Muscle layer of colon (tissue), 2 donors: ENCODE measurements around the gene DPEP2NB.

Experiments used
- H3K27ac ChIP-seq: one replicate; pipeline ENCODE4 v1.7.0; 2013; ENCODE audit warnings: low read depth, mild to moderate bottlenecking, low read length, moderate library complexity
- H3K27me3 ChIP-seq, 2 donors: one replicate each; pipeline ENCODE4 v1.7.0; 2013; ENCODE audit warnings: low read length in 2 of 2, mild to moderate bottlenecking in 2 of 2; ENCODE audit not compliant: insufficient read depth in 2 of 2, control insufficient read depth in 1 of 2
- H3K36me3 ChIP-seq: one replicate; pipeline ENCODE4 v1.7.0; 2013; ENCODE audit warnings: mild to moderate bottlenecking, low read length; ENCODE audit not compliant: insufficient read depth
- H3K4me1 ChIP-seq: one replicate; pipeline ENCODE4 v1.7.0; 2013; ENCODE audit warnings: mild to moderate bottlenecking, low read length; ENCODE audit not compliant: insufficient read depth
- H3K4me3 ChIP-seq, 2 donors: one replicate each; pipeline ENCODE4 v1.7.0; 2013; ENCODE audit warnings: low read length in 2 of 2, low read depth in 1 of 2, mild to moderate bottlenecking in 1 of 2, moderate library complexity in 1 of 2
- H3K9ac ChIP-seq: one replicate; pipeline ENCODE4 v1.7.0; 2013; ENCODE audit warnings: low read length
- H3K9me3 ChIP-seq: one replicate; pipeline ENCODE4 v1.7.0; 2013; ENCODE audit warnings: mild to moderate bottlenecking, low read length
- donor health status: abdominal sarcoma.
- donor health status: Adenocarcinoma of cecum.

The DPEP2NB gene

DNA sequence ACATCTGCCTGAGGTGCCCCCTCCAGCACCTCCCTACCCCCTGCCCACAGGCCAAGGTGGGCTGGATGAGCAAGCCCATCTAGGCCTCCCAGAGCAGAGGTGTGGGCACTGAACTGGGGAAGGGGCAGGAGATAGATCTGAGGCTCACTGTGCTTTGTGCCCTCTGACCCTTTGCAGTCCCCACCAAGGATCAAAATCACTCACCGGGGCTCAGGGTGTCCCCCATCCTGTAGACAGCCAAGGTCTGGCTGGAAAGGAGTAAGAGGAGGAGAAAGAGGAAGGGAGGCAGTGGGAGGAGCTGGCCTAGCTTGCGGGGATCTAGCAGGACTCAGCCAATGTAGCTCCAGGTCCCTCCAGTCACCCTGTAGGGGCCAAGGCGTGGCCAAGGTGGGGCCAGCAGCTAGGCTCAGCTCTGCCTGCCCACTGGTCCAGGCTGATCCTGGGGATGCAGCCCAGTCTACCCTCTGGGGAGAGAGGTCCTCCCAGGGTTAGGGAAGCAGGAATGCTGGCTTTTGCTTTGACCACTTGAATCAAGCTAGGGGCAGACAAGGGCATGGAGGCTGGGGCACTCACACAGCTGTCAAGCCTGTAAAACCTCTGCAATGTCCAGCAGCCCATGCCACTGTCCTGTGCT lies 49.0 kb downstream of the DPEP2NB start:
- Histone ChIP-seq H3K27me3 (no peaks in the 10 kb centered on the region), H3K9me3 (no peaks in the 10 kb centered on the region), H3K27ac (peak overlapping the region; percentile 87), H3K4me3 (peak overlapping the region; percentile 52 to 98), H3K4me1 (peaks cover 46% of the 10 kb centered on the region), H3K36me3 (peaks cover 18% of the 10 kb centered on the region), H3K9ac (peak overlapping the region; percentile 98)

- Histone ChIP-seq H3K9ac (peak overlapping the region; percentile 98), H3K27ac (peak overlapping the region; percentile 87), H3K4me3 (peak overlapping the region; percentile 52 to 98), H3K4me1 (peaks cover 46% of the 10 kb centered on the region), H3K36me3 (peaks cover 25% of the 10 kb centered on the region), H3K9me3 (no peaks in the 10 kb centered on the region), H3K27me3 (no peaks in the 10 kb centered on the region)
Measured at GRCh38 chr16:67965668-67966548, 49.8 kb downstream of the DPEP2NB start.

DNA sequence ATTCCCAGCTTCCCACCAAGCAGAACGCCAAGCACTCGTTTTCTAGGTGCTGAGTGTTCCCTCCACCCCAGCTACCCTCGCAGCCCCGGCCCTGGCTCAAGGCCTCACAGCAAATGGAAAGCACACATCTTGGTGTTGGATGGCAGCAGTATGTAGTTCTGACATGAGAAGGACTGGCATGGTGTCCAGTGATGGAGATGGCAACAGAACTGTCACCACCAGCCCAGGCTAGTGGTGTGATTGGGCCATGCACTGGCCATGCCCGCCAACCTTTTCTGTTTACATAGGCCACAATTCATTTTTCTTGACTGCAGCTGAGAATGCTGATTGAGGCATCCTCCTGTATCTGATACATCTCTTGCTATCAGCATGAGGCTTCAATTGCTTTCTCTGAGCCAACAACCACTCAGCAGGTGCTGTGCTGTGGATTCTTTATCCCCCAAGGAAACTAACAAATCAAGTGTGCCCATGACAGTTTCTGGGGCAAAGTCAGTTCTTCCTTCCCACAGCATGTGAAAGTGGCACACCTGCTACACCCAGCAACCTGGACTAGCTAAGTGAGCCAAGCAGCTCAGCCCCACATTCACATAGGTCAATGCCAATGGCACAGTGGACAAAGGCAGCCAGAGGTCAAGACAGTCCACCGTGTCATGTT lies 51.1 kb downstream of the DPEP2NB start:
- Histone ChIP-seq H3K9ac (no peak overlapping the region), H3K9me3 (no peaks in the 10 kb centered on the region), H3K27ac (peak overlapping the region; percentile 48), H3K4me1 (peaks cover 46% of the 10 kb centered on the region), H3K36me3 (peaks cover 38% of the 10 kb centered on the region), H3K27me3 (no peaks in the 10 kb centered on the region), H3K4me3 (no peak overlapping the region)

DNA sequence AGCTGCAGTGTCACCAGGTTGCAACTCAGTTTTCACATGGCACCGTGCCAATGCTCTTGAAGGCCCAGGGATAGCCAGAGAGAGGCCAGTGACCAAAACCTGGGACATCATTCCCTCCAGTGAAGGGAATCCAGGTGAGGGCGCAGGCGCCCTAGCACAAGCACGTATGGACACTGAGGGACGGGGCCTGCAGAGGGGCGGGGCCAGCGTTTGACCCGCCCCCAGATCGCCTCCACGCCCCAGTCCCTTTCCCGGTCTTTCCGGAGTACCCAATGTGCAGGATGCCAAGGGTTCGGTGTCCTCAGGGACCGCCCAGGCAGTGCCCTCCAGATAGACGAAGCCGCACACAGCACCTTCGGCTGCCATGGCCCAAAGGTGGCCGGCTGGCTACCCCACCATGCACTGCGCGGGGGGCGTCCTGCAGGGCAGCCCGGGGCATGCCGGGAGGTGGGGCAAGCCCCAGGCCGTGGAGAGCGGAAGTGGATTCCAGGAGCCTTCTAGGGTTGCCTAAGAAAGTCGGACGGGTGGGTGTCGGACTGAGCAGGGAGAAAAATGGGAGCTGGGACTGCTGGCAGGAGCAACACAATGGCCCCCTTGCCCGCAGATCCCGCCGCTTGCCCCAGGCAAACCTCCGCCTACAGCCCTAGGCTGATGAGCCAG lies 51.9 kb downstream of the DPEP2NB start:
- H3K9ac ChIP-seq, result no peak overlapping the region
- no peaks in the 10 kb centered on the region for H3K9me3 ChIP-seq
- H3K27me3 ChIP-seq, result no peaks in the 10 kb centered on the region
- H3K36me3 ChIP-seq, result peaks cover 46% of the 10 kb centered on the region
- peak overlapping the region; percentile 48 for H3K27ac ChIP-seq
- H3K4me3 ChIP-seq, result peak overlapping the region; percentile 1 to 34
- H3K4me1 ChIP-seq, result peaks cover 54% of the 10 kb centered on the region
